GM21737 (cell line): ENCODE data around the gene WWOX.
"Not testable (repeated sequence)": the region's sequence is repeated elsewhere in the genome, so short reads cannot be mapped to it uniquely, and the experiment has no call there.

Source experiments
- ATAC-seq: cut with Tn5 transposase; IDR thresholded peaks from one replicate; pipeline ENCODE4 v1.9.1; 2021; ENCODE audit warnings: mild to moderate bottlenecking, moderate library complexity; ENCODE audit not compliant: unreplicated experiment

WWOX gene

GRCh38 chr16:79194291-79194690, 1094.8 kb downstream of the WWOX start:
- no peak for ATAC-seq

- no peak for ATAC-seq
These were observed 1096.5 kb downstream of the WWOX start for GRCh38 chr16:79195938-79196337.

- ATAC-seq: no peak
These were observed 1102.0 kb downstream of the WWOX start for GRCh38 chr16:79201436-79201835.

GRCh38 chr16:79202977-79203376, 1103.5 kb downstream of the WWOX start:
- ATAC-seq: no peak

GRCh38 chr16:79204486-79204885, 1105.0 kb downstream of the WWOX start:
- no peak for ATAC-seq

GRCh38 chr16:79206889-79207288, 1107.4 kb downstream of the WWOX start:
- ATAC-seq: no peak

- no peak for ATAC-seq
These were observed 1109.9 kb downstream of the WWOX start for GRCh38 chr16:79209308-79209707.

- no peak for ATAC-seq
These were observed 1111.2 kb downstream of the WWOX start for GRCh38 chr16:79210607-79211006.

GRCh38 chr16:79211586-79211985, 1112.1 kb downstream of the WWOX start:
- no peak for ATAC-seq

GRCh38 chr16:79212114-79212791, 1112.8 kb downstream of the WWOX start:
- no peak for ATAC-seq

- ATAC-seq: no peak
These were observed 1113.8 kb downstream of the WWOX start for GRCh38 chr16:79213214-79213613.

- ATAC-seq: no peak
These were observed 1115.8 kb downstream of the WWOX start for GRCh38 chr16:79215289-79215688.

GRCh38 chr16:79217375-79218011, 1118.0 kb downstream of the WWOX start:
- no peak for ATAC-seq

- no peak for ATAC-seq
These were observed 1118.9 kb downstream of the WWOX start for GRCh38 chr16:79218351-79218750.

GRCh38 chr16:79225994-79226393, 1126.5 kb downstream of the WWOX start:
- not testable (repeated sequence) for ATAC-seq

- ATAC-seq: no peak
These were observed 1129.9 kb downstream of the WWOX start for GRCh38 chr16:79229361-79229760.

GRCh38 chr16:79245700-79246099, 1146.2 kb downstream of the WWOX start:
- ATAC-seq: not testable (repeated sequence)

GRCh38 chr16:79247386-79247785, 1147.9 kb downstream of the WWOX start:
- no peak for ATAC-seq

- no peak for ATAC-seq
These were observed 1148.9 kb downstream of the WWOX start for GRCh38 chr16:79248351-79248750.

- ATAC-seq: no peak
These were observed 1151.1 kb downstream of the WWOX start for GRCh38 chr16:79250502-79251098.

- ATAC-seq: no peak
These were observed 1153.7 kb downstream of the WWOX start for GRCh38 chr16:79253100-79253631.

- no peak for ATAC-seq
These were observed 1158.6 kb downstream of the WWOX start for GRCh38 chr16:79257953-79258490.
